Activated B cell treated with CpG ODN at 0.5 μM for 24 hours (primary cell): ENCODE results near the gene ALDH1A2. TPM values are rescaled to one million over a fixed set of nuclear protein-coding genes. Genes with fewer than 3 reads are reported as not detected.
"Not testable (repeated sequence)": the region's sequence is repeated elsewhere in the genome, so short reads cannot be mapped to it uniquely, and the experiment has no call there.

Source experiments
- ATAC-seq: fragments of 200-7000 bp; cut with Tn5 transposase; one replicate; pipeline ENCODE4 v1.10.0; 2021; ENCODE audit warnings: low read depth, mild to moderate bottlenecking, moderate library complexity
- CTCF ChIA-PET: fragments of 350-600 bp; sonication (Branson Sonifier 250); formaldehyde crosslinking; loops from one replicate; lab custom pipeline; 2021; ENCODE audit warnings: antibody characterized with exemption; lab: Charles Lee
- POLR2A ChIA-PET: fragments of 350-600 bp; sonication (Branson Sonifier 250); formaldehyde crosslinking; loops from one replicate; lab custom pipeline; 2021; ENCODE audit warnings: antibody characterized with exemption; lab: Charles Lee
- DNase-seq: peaks from one replicate; pipeline ENCODE4 v3.0.0; 2022
- H3K27ac Mint-ChIP-seq: one replicate; pipeline ENCODE4 v1.8.0; 2020; ENCODE audit warnings: mixed read lengths
- H3K27me3 Mint-ChIP-seq: one replicate; pipeline ENCODE4 v1.8.0; 2021; ENCODE audit warnings: mixed read lengths
- H3K36me3 Mint-ChIP-seq: one replicate; pipeline ENCODE4 v1.8.0; 2021; ENCODE audit warnings: low read depth, mixed read lengths
- H3K4me1 Mint-ChIP-seq: one replicate; pipeline ENCODE4 v1.8.0; 2021; ENCODE audit warnings: mixed read lengths
- H3K4me3 Mint-ChIP-seq: one replicate; pipeline ENCODE4 v1.8.0; 2020; ENCODE audit warnings: mild to moderate bottlenecking, mixed read lengths
- H3K9me3 Mint-ChIP-seq: one replicate; pipeline ENCODE4 v1.8.0; 2020; ENCODE audit warnings: mixed read lengths
- CTCF ChIP-seq: fragments of 200-600 bp; IDR thresholded peaks from one replicate; pipeline ENCODE4 v1.8.0; 2022; ENCODE audit warnings: antibody characterized with exemption, mild to moderate bottlenecking
- intact Hi-C: fragments of 100-400 bp; cut with micrococcal nuclease; formaldehyde crosslinking; loops from one replicate; pipeline ENCODE4 v1.15.1; 2024
- total RNA-seq: library from RNA; stranded (reverse); gene quantifications from 2 replicates; pipeline ENCODE4 v1.2.3, GENCODE V29; 2022

The ALDH1A2 gene
- total RNA-seq, 1 donor from 2014 or later = not detected

GRCh38 chr15:58081456-58081855 is 15.9 kb upstream of the ALDH1A2 start:
- intact Hi-C loops = no loop called here
- ChIA-PET POLR2A (no interaction called here), CTCF (no interaction called here)
- ATAC-seq (no peak), DNase-seq (no peak)
- Mint-ChIP-seq H3K9me3 (no peaks in the 10 kb centered on the region), H3K4me1 (no peaks in the 10 kb centered on the region), H3K36me3 (no peaks in the 10 kb centered on the region), H3K27ac (no peak overlapping the region), H3K4me3 (no peak overlapping the region), H3K27me3 (peaks cover 18% of the 10 kb centered on the region)
- TF ChIP-seq CTCF = no peak

- DNase-seq, CTCF ChIA-PET, H3K4me3 Mint-ChIP-seq, H3K9me3 Mint-ChIP-seq, H3K27ac Mint-ChIP-seq, POLR2A ChIA-PET, ATAC-seq, intact Hi-C loops, H3K4me1 Mint-ChIP-seq, H3K36me3 Mint-ChIP-seq: not testable (repeated sequence)
- H3K27me3 Mint-ChIP-seq = peaks cover 19% of the 10 kb centered on the region
These were observed 15.4 kb upstream of the ALDH1A2 start for GRCh38 chr15:58080959-58081358.

- TF ChIP-seq CTCF = no peak
- no peaks in the 10 kb centered on the region for H3K9me3 Mint-ChIP-seq
- POLR2A ChIA-PET = no interaction called here
- H3K4me1 Mint-ChIP-seq = no peaks in the 10 kb centered on the region
- DNase-seq (no peak), ATAC-seq (no peak)
- CTCF ChIA-PET = no interaction called here
- no peak overlapping the region for H3K4me3 Mint-ChIP-seq
- no peak overlapping the region for H3K27ac Mint-ChIP-seq
- peaks cover 20% of the 10 kb centered on the region for H3K27me3 Mint-ChIP-seq
- intact Hi-C loops = no loop called here
- no peaks in the 10 kb centered on the region for H3K36me3 Mint-ChIP-seq
These were observed 14.9 kb upstream of the ALDH1A2 start for GRCh38 chr15:58080398-58080797.

- H3K4me3 Mint-ChIP-seq = no peak overlapping the region
- intact Hi-C loops = no loop called here
- H3K36me3 Mint-ChIP-seq = no peaks in the 10 kb centered on the region
- no peak overlapping the region for H3K27ac Mint-ChIP-seq
- no peak for ATAC-seq
- CTCF ChIA-PET = no interaction called here
- no peaks in the 10 kb centered on the region for H3K9me3 Mint-ChIP-seq
- DNase-seq = no peak
- TF ChIP-seq CTCF = no peak
- peaks cover 31% of the 10 kb centered on the region for H3K27me3 Mint-ChIP-seq
- POLR2A ChIA-PET = no interaction called here
- H3K4me1 Mint-ChIP-seq = no peaks in the 10 kb centered on the region
These were observed 13.1 kb upstream of the ALDH1A2 start for GRCh38 chr15:58078591-58078990.

GRCh38 chr15:58077427-58077826 is 11.9 kb upstream of the ALDH1A2 start:
- Mint-ChIP-seq H3K27me3 (peaks cover 34% of the 10 kb centered on the region), H3K4me1 (no peaks in the 10 kb centered on the region), H3K4me3 (no peak overlapping the region), H3K36me3 (no peaks in the 10 kb centered on the region), H3K9me3 (no peaks in the 10 kb centered on the region), H3K27ac (no peak overlapping the region)
- no peak for ATAC-seq
- intact Hi-C loops = no loop called here
- TF ChIP-seq CTCF = no peak
- CTCF ChIA-PET = no interaction called here
- no peak for DNase-seq
- POLR2A ChIA-PET = no interaction called here

GRCh38 chr15:58074452-58074851 is 8.9 kb upstream of the ALDH1A2 start:
- CTCF ChIA-PET = no interaction called here
- DNase-seq (no peak), ATAC-seq (no peak)
- Mint-ChIP-seq H3K9me3 (no peaks in the 10 kb centered on the region), H3K27ac (no peak overlapping the region), H3K36me3 (no peaks in the 10 kb centered on the region), H3K27me3 (peaks cover 51% of the 10 kb centered on the region), H3K4me1 (no peaks in the 10 kb centered on the region), H3K4me3 (no peak overlapping the region)
- intact Hi-C loops = no loop called here
- POLR2A ChIA-PET = no interaction called here
- no peak for TF ChIP-seq CTCF
